Neutrophil (primary cell): ENCODE results near the gene GRID2.

Experiments
- H3K27ac ChIP-seq: fragments of 200-600 bp; sonication (generic); 2 replicates; pipeline ENCODE4 v1.5.1; 2016; ENCODE audit warnings: mild to moderate bottlenecking, moderate library complexity
- H3K27me3 ChIP-seq: fragments of 200-600 bp; sonication (generic); 2 replicates; pipeline ENCODE4 v1.6.0; 2016; ENCODE audit warnings: mild to moderate bottlenecking
- H3K36me3 ChIP-seq: fragments of 200-600 bp; sonication (generic); 2 replicates; pipeline ENCODE4 v1.5.1; 2017
- H3K4me1 ChIP-seq, 2 experiments: fragments of 200-600 bp in 1 of 2; sonication (generic) in 1 of 2; 1 replicate in 1 of 2; 2 replicates in 1 of 2; pipeline versions ENCODE4 v1.5.1 to v1.6.1; 2013 to 2016; ENCODE audit warnings: low read depth in 1 of 2, low read length in 1 of 2, mild to moderate bottlenecking in 1 of 2, moderate library complexity in 1 of 2; ENCODE audit not compliant: control insufficient read depth in 1 of 2, insufficient read depth in 1 of 2
- H3K4me3 ChIP-seq, 2 experiments: fragments of 200-600 bp in 1 of 2; sonication (generic) in 1 of 2; 1 replicate in 1 of 2; 2 replicates in 1 of 2; pipeline ENCODE4 v1.5.1; 2013 to 2016; ENCODE audit warnings: low read depth in 1 of 2, low read length in 1 of 2, mild to moderate bottlenecking in 1 of 2, moderate library complexity in 1 of 2
- H3K9me3 ChIP-seq: fragments of 200-600 bp; sonication (generic); 2 replicates; pipeline ENCODE4 v1.5.1; 2016
- CTCF ChIP-seq: fragments of 200-600 bp; sonication (generic); IDR thresholded peaks from 2 replicates; pipeline ENCODE4 v1.5.1; 2016; ENCODE audit warnings: antibody characterized with exemption

The GRID2 gene

GRCh38 chr4:93103042-93103441, 799.3 kb downstream of the GRID2 start:
- Histone ChIP-seq H3K36me3 (no peaks in the 10 kb centered on the region), H3K27me3 (no peaks in the 10 kb centered on the region), H3K4me1 (no peaks in the 10 kb centered on the region), H3K9me3 (no peaks in the 10 kb centered on the region), H3K4me3 (no peak overlapping the region), H3K27ac (no peak overlapping the region)
- TF ChIP-seq CTCF = no peak

- no peak for TF ChIP-seq CTCF
- H3K36me3 ChIP-seq = no peaks in the 10 kb centered on the region
- H3K27me3 ChIP-seq = no peaks in the 10 kb centered on the region
- H3K4me1 ChIP-seq = no peaks in the 10 kb centered on the region
- H3K27ac ChIP-seq = no peak overlapping the region
- no peak overlapping the region for H3K4me3 ChIP-seq
- no peaks in the 10 kb centered on the region for H3K9me3 ChIP-seq
Observed at GRCh38 chr4:93116624-93117023, 812.9 kb downstream of the GRID2 start.

- Histone ChIP-seq H3K4me1 (no peaks in the 10 kb centered on the region), H3K27ac (no peak overlapping the region), H3K27me3 (no peaks in the 10 kb centered on the region), H3K36me3 (no peaks in the 10 kb centered on the region), H3K4me3 (no peak overlapping the region), H3K9me3 (no peaks in the 10 kb centered on the region)
- TF ChIP-seq CTCF = no peak
Observed at GRCh38 chr4:93127489-93127888, 823.7 kb downstream of the GRID2 start.

- Histone ChIP-seq H3K36me3 (no peaks in the 10 kb centered on the region), H3K9me3 (no peaks in the 10 kb centered on the region), H3K27ac (no peak overlapping the region), H3K4me3 (no peak overlapping the region), H3K27me3 (no peaks in the 10 kb centered on the region), H3K4me1 (no peaks in the 10 kb centered on the region)
- no peak for TF ChIP-seq CTCF
Observed at GRCh38 chr4:93132631-93133030, 828.9 kb downstream of the GRID2 start.

GRCh38 chr4:93139118-93139517, 835.4 kb downstream of the GRID2 start:
- TF ChIP-seq CTCF = no peak
- H3K36me3 ChIP-seq = no peaks in the 10 kb centered on the region
- no peaks in the 10 kb centered on the region for H3K9me3 ChIP-seq
- no peaks in the 10 kb centered on the region for H3K27me3 ChIP-seq
- H3K4me3 ChIP-seq = no peak overlapping the region
- H3K4me1 ChIP-seq = no peaks in the 10 kb centered on the region
- no peak overlapping the region for H3K27ac ChIP-seq

- TF ChIP-seq CTCF = no peak
- Histone ChIP-seq H3K4me1 (no peaks in the 10 kb centered on the region), H3K36me3 (no peaks in the 10 kb centered on the region), H3K4me3 (no peak overlapping the region), H3K27me3 (no peaks in the 10 kb centered on the region), H3K27ac (no peak overlapping the region), H3K9me3 (no peaks in the 10 kb centered on the region)
Observed at GRCh38 chr4:93143902-93144301, 840.1 kb downstream of the GRID2 start.
